Thyroid gland (tissue), 4 donors: Measurements from ENCODE around the gene ZNF562.

Experiments
- POLR2A ChIP-seq, 2 donors: fragments of 450-650 bp; IDR thresholded peaks; one replicate each; pipeline ENCODE4 v1.6.1; 2017; ENCODE audit warnings: antibody characterized with exemption in 2 of 2, mild to moderate bottlenecking in 2 of 2, moderate library complexity in 1 of 2
- TF ChIP-seq, protein P1 (sequence below), 6 experiments: fragments of 200-600 bp in 3 of 6; fragments of 450-650 bp in 3 of 6; sonication (generic) in 3 of 6; IDR thresholded peaks; one replicate each; pipeline ENCODE4 v1.5.1; 2016 to 2019; ENCODE audit warnings: antibody characterized with exemption in 6 of 6, mild to moderate bottlenecking in 2 of 6, inconsistent platforms in 1 of 6, moderate library complexity in 1 of 6

GRCh38 chr19:9673912-9674662, 813 bp downstream of the ZNF562 start:
- no peak for TF ChIP-seq POLR2A (IDR thresholded peaks at IDR 0.05)
- TF ChIP-seq, protein P1, sequence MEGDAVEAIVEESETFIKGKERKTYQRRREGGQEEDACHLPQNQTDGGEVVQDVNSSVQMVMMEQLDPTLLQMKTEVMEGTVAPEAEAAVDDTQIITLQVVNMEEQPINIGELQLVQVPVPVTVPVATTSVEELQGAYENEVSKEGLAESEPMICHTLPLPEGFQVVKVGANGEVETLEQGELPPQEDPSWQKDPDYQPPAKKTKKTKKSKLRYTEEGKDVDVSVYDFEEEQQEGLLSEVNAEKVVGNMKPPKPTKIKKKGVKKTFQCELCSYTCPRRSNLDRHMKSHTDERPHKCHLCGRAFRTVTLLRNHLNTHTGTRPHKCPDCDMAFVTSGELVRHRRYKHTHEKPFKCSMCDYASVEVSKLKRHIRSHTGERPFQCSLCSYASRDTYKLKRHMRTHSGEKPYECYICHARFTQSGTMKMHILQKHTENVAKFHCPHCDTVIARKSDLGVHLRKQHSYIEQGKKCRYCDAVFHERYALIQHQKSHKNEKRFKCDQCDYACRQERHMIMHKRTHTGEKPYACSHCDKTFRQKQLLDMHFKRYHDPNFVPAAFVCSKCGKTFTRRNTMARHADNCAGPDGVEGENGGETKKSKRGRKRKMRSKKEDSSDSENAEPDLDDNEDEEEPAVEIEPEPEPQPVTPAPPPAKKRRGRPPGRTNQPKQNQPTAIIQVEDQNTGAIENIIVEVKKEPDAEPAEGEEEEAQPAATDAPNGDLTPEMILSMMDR (IDR thresholded peaks at IDR 0.05) = no peak
